Stimulated activated CD4-positive, alpha-beta T cell treated with anti-CD3 and anti-CD28 coated beads, TNF-alpha, amount 100 ng/mL, for 24 hours (primary cell): ENCODE measurements around the gene LRG1.
"Not testable (repeated sequence)": the region's sequence is repeated elsewhere in the genome, so short reads cannot be mapped to it uniquely, and the experiment has no call there.

Source experiments
- DNase-seq, 3 experiments: peaks; one replicate each; pipeline ENCODE4 v3.0.0-alpha.2; 2020; ENCODE audit warnings: low read depth in 3 of 3

The LRG1 gene

GRCh38 chr19:4553092-4553695, 13.4 kb upstream of the LRG1 start:
- DNase-seq: no peak

GRCh38 chr19:4552525-4552819, 12.6 kb upstream of the LRG1 start:
- DNase-seq: no peak

- no peak for DNase-seq
Measured at GRCh38 chr19:4550479-4551050, 10.7 kb upstream of the LRG1 start.

- DNase-seq: no peak
Measured at GRCh38 chr19:4550018-4550417, 10.2 kb upstream of the LRG1 start.

- no peak for DNase-seq
Measured at GRCh38 chr19:4548238-4548584, 8.4 kb upstream of the LRG1 start.

GRCh38 chr19:4547303-4548237, 7.7 kb upstream of the LRG1 start:
- DNase-seq: peak in 1 of 3 experiments; percentile 21

GRCh38 chr19:4543842-4544647, 4.2 kb upstream of the LRG1 start:
- DNase-seq: no peak

- no peak for DNase-seq
Measured at GRCh38 chr19:4542896-4543841, 3.3 kb upstream of the LRG1 start.

GRCh38 chr19:4541806-4542145, 1.9 kb upstream of the LRG1 start:
- not testable (repeated sequence) for DNase-seq

- DNase-seq: no peak
Measured at GRCh38 chr19:4541114-4541805, 1.4 kb upstream of the LRG1 start.

- no peak for DNase-seq
Measured at GRCh38 chr19:4539169-4539692, 605 bp downstream of the LRG1 start.

GRCh38 chr19:4538601-4538954, 1.3 kb downstream of the LRG1 start:
- DNase-seq: no peak

- no peak for DNase-seq
Measured at GRCh38 chr19:4537953-4538600, 1.8 kb downstream of the LRG1 start.

- DNase-seq: no peak
Measured at GRCh38 chr19:4536798-4537197, 3.0 kb downstream of the LRG1 start.

GRCh38 chr19:4534836-4535658, 4.8 kb downstream of the LRG1 start, which contains the start of gene PLIN5:
TSS of gene PLIN5 (minus strand) at chr19:4535224. CDS start at chr19:4534074, 1,150 bp downstream.
- peak in 2 of 3 experiments; percentile 5 to 48 for DNase-seq

- DNase-seq: no peak
Measured at GRCh38 chr19:4533835-4534424, 5.9 kb downstream of the LRG1 start.

GRCh38 chr19:4533334-4533733, 6.5 kb downstream of the LRG1 start:
- no peak for DNase-seq

GRCh38 chr19:4531562-4532165, 8.2 kb downstream of the LRG1 start:
- no peak for DNase-seq
